OCI-LY3 (cell line): ENCODE data around the gene WFDC13.

Experiments used
- H2AFZ ChIP-seq: fragments of 200-600, 300-600 bp; shearing (Covaris generic); 2 replicates; pipeline ENCODE4 v1.6.0; 2014; ENCODE audit warnings: antibody characterized with exemption, low read depth, low read length
- H3K27ac ChIP-seq: fragments of 200-600, 300-600 bp; sonication (generic); 2 replicates; pipeline ENCODE4 v1.5.1; 2014; ENCODE audit warnings: mild to moderate bottlenecking, low read length, moderate library complexity, mixed read lengths
- H3K27me3 ChIP-seq: fragments of 200-600, 300-600 bp; sonication (generic); 2 replicates; pipeline ENCODE4 v1.6.1; 2014; ENCODE audit warnings: low read depth, low read length, mixed read lengths
- H3K36me3 ChIP-seq: fragments of 200-600, 300-600 bp; sonication (generic); replicated peaks from 2 replicates; pipeline ENCODE3; 2014; ENCODE audit warnings: low read depth, low read length, mixed read lengths
- H3K4me1 ChIP-seq: fragments of 300-600, 200-600 bp; sonication (generic); 2 replicates; pipeline ENCODE4 v1.6.1; 2014; ENCODE audit warnings: low read length, mixed read lengths
- H3K4me2 ChIP-seq: fragments of 200-600, 300-600 bp; sonication (generic); 2 replicates; pipeline ENCODE4 v1.6.1; 2014; ENCODE audit warnings: low read length, mixed read lengths
- H3K4me3 ChIP-seq: fragments of 300-600, 200-600 bp; sonication (generic); 2 replicates; pipeline ENCODE4 v1.5.1; 2014; ENCODE audit warnings: antibody characterized with exemption, mild to moderate bottlenecking, low read length, moderate library complexity
- H3K79me2 ChIP-seq: fragments of 300-600, 200-600 bp; shearing (Covaris generic); 2 replicates; pipeline ENCODE4 v1.6.1; 2014; ENCODE audit warnings: mild to moderate bottlenecking, low read length, mixed read lengths
- H3K9ac ChIP-seq: fragments of 300-600, 200-600 bp; shearing (Covaris generic); 2 replicates; pipeline ENCODE4 v1.6.0; 2014; ENCODE audit warnings: mild to moderate bottlenecking, low read length, moderate library complexity
- H3K9me3 ChIP-seq: fragments of 200-600, 300-600 bp; shearing (Covaris generic); 2 replicates; pipeline ENCODE4 v1.6.1; 2014; ENCODE audit warnings: low read length, mixed read lengths; ENCODE audit not compliant: insufficient read depth
- H4K20me1 ChIP-seq: fragments of 200-600, 300-600 bp; sonication (generic); 2 replicates; pipeline ENCODE4 v1.6.1; 2016; ENCODE audit warnings: low read length, mixed read lengths; ENCODE audit not compliant: insufficient read depth
- CTCF ChIP-seq: fragments of 200-600, 300-600 bp; sonication (generic); IDR thresholded peaks from 2 replicates; pipeline ENCODE4 v1.5.1; 2014; ENCODE audit warnings: antibody characterized with exemption, low read length, low read depth
- EZH2phosphoT487 ChIP-seq: fragments of 200-600 bp; shearing (Covaris generic); IDR thresholded peaks from 2 replicates; pipeline ENCODE4 v1.6.1; 2018; ENCODE audit warnings: antibody characterized with exemption, mixed run types, low read depth

Gene WFDC13

GRCh38 chr20:45745015-45745414, 43.2 kb downstream of the WFDC13 start:
- H3K36me3 ChIP-seq = no peaks in the 10 kb centered on the region
- H3K4me3 ChIP-seq = no peak overlapping the region
- no peaks in the 10 kb centered on the region for H3K4me1 ChIP-seq
- peaks cover 35% of the 10 kb centered on the region for H3K27me3 ChIP-seq
- no peak for TF ChIP-seq EZH2phosphoT487
- no peak for TF ChIP-seq CTCF
- H4K20me1 ChIP-seq = no peaks in the 10 kb centered on the region
- no peak overlapping the region for H3K4me2 ChIP-seq
- no peaks in the 10 kb centered on the region for H3K9me3 ChIP-seq
- H3K9ac ChIP-seq = no peak overlapping the region
- no peak overlapping the region for H2AFZ ChIP-seq
- H3K27ac ChIP-seq = no peak overlapping the region
- H3K79me2 ChIP-seq = no peaks in the 10 kb centered on the region

GRCh38 chr20:45751721-45752120, 49.9 kb downstream of the WFDC13 start:
- H3K27ac ChIP-seq = no peak overlapping the region
- no peaks in the 10 kb centered on the region for H3K4me1 ChIP-seq
- no peaks in the 10 kb centered on the region for H4K20me1 ChIP-seq
- no peaks in the 10 kb centered on the region for H3K9me3 ChIP-seq
- H2AFZ ChIP-seq = no peak overlapping the region
- no peak for TF ChIP-seq CTCF
- no peak for TF ChIP-seq EZH2phosphoT487
- H3K9ac ChIP-seq = no peak overlapping the region
- H3K27me3 ChIP-seq = peaks cover 50% of the 10 kb centered on the region
- no peaks in the 10 kb centered on the region for H3K79me2 ChIP-seq
- no peaks in the 10 kb centered on the region for H3K36me3 ChIP-seq
- no peak overlapping the region for H3K4me2 ChIP-seq
- no peak overlapping the region for H3K4me3 ChIP-seq

GRCh38 chr20:45752746-45753145, 50.9 kb downstream of the WFDC13 start:
- TF ChIP-seq CTCF (no peak), EZH2phosphoT487 (no peak)

GRCh38 chr20:45758096-45758495, 56.3 kb downstream of the WFDC13 start:
- no peak overlapping the region for H3K9ac ChIP-seq
- H3K27me3 ChIP-seq = 0 out of 2 replicates have a peak, but pooled peaks cover 4% of the 10 kb centered on the region
- no peaks in the 10 kb centered on the region for H3K79me2 ChIP-seq
- H3K4me1 ChIP-seq = no peaks in the 10 kb centered on the region
- no peaks in the 10 kb centered on the region for H3K36me3 ChIP-seq
- no peaks in the 10 kb centered on the region for H3K9me3 ChIP-seq
- no peak overlapping the region for H3K4me2 ChIP-seq
- no peak overlapping the region for H3K4me3 ChIP-seq
- TF ChIP-seq CTCF (no peak), EZH2phosphoT487 (no peak)
- H2AFZ ChIP-seq = no peak overlapping the region
- H4K20me1 ChIP-seq = no peaks in the 10 kb centered on the region
- no peak overlapping the region for H3K27ac ChIP-seq

More at GRCh38 chr20:45752746-45753145, 50.9 kb downstream of the WFDC13 start:
- H3K9me3 ChIP-seq = no peaks in the 10 kb centered on the region
- no peak overlapping the region for H3K9ac ChIP-seq
- peaks cover 42% of the 10 kb centered on the region for H3K27me3 ChIP-seq
- H3K4me3 ChIP-seq = no peak overlapping the region
- no peaks in the 10 kb centered on the region for H3K4me1 ChIP-seq
- H3K79me2 ChIP-seq = no peaks in the 10 kb centered on the region
- no peaks in the 10 kb centered on the region for H3K36me3 ChIP-seq
- no peak overlapping the region for H2AFZ ChIP-seq
- H3K4me2 ChIP-seq = no peak overlapping the region
- H4K20me1 ChIP-seq = no peaks in the 10 kb centered on the region
- no peak overlapping the region for H3K27ac ChIP-seq
